HG03103 (cell line): ENCODE measurements around the gene CCDC68.
"Not testable (repeated sequence)": the region's sequence is repeated elsewhere in the genome, so short reads cannot be mapped to it uniquely, and the experiment has no call there.

ENCODE experiments used
- ATAC-seq: cut with Tn5 transposase; IDR thresholded peaks from one replicate; pipeline ENCODE4 v1.9.1; 2021; ENCODE audit warnings: low read depth; ENCODE audit not compliant: unreplicated experiment

Gene CCDC68

GRCh38 chr18:54880395-54881105 is 78.7 kb downstream of the CCDC68 start:
- no peak for ATAC-seq

DNA sequence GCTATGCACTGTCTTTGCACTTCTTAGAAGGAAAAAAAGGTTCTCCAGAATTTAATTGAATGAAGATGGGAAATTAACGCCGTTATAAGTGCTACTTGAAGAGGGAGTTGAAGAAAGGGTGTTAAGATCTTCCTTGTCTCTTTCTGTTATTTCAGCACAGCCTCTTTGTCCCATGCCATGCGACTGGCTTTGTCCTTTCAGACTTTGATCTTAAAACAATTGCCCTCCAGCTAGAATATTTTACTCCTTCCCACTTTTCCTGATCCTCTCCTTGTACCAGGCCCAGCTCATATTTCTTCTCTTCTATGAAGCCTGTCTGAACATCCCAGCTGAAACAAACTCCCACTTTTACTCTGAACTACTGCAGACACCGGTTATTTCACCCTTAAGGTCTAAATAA is 79.6 kb downstream of the CCDC68 start:
- ATAC-seq = no peak

DNA sequence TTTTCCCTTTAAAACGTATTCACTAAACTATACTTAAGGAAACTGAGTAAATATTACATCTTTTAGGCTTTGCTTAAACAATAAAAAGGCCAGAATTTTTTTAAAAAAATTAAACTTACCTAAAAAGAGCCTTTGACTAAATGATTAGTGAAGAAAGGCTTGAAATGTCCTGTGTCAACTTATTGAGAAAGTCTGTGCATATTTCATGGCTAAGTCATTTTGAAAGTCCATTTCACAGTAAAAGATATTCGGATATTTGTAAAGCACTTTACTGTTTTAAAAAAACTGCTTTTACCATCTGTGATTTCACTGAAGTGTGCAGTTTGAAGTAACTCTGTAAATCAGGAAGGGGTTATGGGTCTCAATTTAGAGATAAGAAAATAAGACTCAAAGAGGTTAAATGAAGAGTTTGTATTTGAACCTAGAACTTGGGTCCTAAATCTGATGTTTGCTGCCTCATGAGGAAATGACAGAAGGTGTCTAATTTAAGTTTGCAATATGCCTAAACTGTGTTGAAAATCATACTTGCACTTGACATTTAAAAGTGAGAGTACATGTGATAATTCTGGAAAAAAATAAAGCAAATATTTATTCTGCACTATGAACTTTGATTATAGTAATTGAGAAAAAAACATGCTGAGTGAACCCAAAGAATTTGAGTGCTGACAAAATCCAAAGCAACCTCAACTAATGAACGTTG is 80.5 kb downstream of the CCDC68 start:
- ATAC-seq = no peak

DNA sequence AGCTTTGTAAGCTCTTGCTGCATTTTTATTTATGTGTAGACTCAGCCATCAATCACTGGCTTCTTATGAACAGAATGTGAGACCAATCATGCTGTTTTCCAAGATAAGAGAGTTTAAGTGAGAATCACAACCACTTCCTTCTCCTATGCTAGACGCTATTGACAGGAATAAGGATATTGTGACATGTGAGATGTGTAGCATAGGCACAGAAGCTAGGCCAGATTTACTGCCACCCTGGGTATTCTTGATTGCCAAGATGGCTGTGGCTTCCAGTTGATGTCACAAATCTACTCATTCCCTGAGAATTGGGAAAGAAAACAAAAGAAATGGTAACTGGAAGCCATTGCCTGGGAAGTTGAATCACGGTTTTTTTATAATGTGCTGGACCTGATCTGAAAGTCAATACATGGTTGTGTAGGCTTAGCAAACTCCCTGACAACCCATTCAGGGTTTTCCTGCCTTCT is 81.1 kb downstream of the CCDC68 start:
- ATAC-seq = no peak

DNA sequence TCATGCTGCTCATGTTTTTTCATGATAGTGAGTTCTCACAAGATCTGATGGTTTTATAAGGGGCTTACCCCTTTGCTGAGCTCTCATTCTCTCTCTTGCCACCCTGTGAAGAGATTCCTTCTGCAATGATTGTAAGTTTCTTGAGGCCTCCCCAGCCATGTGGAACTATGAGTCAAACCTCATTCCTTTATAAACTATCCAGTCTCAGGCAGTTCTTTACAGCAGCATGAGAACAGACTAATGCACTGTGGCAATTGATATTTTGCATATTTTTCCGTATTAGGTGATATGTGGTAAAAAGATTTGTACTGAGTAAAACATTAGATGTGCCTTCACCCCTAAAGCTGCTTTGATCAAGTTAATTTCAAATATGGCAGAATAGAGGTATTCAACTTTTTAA is 82.2 kb downstream of the CCDC68 start:
- no peak for ATAC-seq

DNA sequence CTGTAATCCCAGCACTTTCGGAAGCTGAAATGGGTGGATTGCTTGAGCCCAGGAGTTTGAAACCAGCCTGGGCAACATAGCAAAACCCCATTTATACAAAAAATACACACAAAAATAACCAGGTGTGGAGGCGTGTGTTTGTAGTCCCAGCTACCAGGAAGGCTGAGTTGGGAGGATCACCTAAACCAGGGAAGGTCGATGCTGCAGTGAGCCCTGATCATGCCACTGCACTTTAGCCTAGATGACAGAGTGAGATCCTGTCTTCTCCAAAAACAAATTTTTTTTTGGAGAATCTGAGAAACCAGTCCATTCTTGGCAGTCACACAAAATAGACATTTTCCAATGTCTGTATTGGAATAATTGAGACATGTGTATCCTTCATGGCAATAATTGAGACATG is 84.2 kb downstream of the CCDC68 start:
- no peak for ATAC-seq

- no peak for ATAC-seq
Measured at GRCh38 chr18:54873884-54874255, 85.4 kb downstream of the CCDC68 start.

GRCh38 chr18:54872681-54873080 is 86.6 kb downstream of the CCDC68 start:
- ATAC-seq = no peak

- no peak for ATAC-seq
Measured at GRCh38 chr18:54871231-54871630, 88.0 kb downstream of the CCDC68 start.

DNA sequence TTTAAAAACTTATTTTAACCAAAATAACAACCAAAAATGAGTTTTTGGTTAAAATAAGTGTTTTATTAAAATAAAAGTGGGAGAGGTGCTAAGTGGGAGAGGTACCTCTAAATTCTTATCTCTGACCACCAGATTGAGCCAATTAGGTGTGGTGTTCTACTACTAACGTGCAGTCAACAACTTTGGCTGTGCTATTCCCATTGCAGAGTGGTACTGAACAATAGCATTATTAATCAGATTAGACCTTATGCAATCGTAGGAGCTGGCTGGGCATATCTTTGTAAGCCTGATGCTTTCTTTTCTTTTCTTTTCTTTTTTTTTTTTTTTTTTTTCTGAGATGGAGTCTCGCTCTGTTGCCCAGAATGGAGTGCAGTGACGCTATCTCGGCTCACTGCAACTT is 92.1 kb downstream of the CCDC68 start:
- no peak for ATAC-seq

DNA sequence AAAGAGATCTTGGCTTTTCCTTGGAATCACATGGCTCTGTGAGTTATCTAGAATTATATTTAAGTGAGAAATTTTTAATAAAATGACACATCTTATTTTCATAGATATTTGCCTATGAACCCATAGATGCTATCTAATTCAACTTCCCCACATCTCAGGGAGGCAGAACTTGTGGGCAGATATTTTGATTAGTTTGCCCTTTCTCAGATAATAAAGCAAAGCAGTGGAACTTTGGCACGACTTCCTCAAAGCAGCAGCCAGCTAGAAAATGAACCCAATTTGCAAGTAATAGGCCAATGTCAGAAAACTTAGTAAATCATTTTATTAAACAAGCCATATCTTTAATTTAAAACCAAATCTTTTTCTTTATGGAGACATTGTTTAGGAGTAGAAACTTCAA is 98.3 kb downstream of the CCDC68 start:
- ATAC-seq = no peak

GRCh38 chr18:54859667-54860421 is 99.4 kb downstream of the CCDC68 start:
- no peak for ATAC-seq

DNA sequence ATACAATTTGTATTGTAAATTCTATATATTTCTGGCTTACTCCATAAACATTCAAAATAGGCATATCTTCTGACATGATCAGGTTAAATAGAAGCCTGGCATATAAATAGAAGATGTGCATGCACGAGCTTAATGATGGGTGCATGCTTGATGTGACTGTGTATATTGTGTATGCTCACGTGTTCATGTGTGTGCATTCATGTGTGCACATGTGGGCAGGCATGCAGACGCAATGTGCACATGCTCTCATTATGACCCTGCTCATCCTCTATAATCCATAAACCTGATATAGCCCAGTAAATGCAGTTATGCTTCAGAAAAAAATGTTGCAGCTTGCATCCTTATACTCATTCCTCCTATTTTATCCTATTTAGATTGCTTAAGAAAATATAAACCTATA is 101.8 kb downstream of the CCDC68 start:
- no peak for ATAC-seq

DNA sequence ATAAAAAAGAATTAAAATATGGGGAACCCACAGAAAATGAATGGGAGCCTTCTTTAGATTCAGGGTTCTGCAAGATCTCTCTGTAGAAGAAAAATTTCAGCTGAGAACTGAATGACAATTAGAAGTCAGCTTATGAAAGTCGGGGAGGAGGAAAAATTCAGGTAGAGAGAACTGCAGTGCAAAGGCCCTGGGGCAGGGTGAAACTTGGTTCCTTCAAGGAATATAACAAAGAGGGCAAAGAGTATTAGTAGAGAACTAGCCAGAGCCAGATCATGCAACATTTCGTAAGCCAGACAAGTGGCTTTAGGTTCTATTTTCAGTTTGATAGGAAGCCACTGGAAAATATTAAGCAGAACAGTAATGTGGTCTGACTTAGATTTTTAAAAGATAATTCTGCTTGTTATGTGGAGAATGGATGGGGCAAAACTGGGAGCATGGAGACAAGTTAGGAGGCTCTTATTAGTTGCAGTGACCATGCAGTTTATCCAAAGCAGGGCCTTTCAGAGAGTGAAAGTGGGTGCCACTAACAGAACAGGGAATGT is 103.1 kb downstream of the CCDC68 start:
- no peak for ATAC-seq

DNA sequence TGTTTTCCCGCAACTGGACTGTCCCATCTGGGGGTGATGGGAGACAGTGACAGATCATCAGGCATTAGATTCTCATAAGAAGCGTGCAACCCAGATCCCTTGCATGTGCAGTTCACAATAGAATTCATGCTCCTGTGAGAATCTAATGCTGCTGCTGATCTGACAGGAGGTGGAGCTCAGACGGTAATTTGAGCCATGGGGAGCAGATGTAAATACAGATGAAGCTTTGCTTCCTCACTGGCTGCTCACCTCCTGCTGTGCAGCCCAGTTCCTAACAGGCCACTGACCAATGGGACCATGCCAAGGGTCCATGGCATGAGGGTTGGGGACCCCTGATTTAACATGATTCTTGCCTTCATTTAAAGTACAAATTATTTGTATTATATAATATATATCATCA is 104.2 kb downstream of the CCDC68 start:
- ATAC-seq = not testable (repeated sequence)

DNA sequence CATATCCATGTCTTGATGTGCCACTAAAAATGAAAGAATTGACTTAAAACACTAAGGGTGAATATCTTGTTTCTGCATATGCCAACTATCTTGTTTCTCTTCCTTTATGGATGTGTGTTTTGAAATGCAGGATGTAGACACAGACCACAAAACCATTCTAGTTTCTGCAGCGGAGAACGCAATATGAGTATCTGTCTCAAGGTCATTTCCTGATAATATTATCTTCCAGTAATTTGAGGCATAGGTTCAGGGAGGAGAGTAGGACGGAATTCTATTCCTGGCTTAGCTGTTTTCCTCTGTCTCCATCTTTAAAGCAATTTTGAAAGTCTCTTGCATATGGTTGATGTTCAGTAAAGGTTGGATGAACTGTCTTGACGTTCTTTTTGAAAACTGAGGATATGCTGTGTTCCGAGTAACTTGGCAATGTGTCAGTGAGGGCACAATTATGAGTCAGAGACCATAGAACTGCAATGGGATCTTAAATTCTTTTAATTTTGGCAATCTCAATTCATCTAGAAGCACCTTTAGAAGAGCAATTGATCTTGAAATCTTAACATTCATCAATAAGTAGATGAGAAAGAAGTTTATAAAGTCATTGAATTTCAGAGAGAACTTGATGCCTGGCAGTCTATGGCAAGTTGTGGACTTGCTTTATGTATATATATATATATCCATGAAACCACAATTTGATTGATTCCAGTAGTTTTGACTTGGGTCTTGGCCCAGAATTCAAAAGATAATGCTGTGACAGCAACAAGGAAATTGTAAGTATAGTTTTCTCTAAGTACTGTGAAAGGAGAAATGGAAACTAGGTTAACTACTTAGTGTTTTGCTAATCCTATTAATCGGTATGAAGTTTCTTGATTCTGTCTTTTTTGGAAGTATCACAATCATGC is 106.2 kb downstream of the CCDC68 start:
- ATAC-seq = no peak
